Parathyroid adenoma (tissue), 2 donors: ENCODE results near the gene RABGAP1.
A peak's percentile ranks its signal among the peaks of the same experiment; 100 is the strongest.

ENCODE experiments used
- H2AFZ ChIP-seq: fragments of 300-600 bp; sonication (generic); one replicate; pipeline ENCODE4 v1.7.0; 2017; ENCODE audit warnings: antibody characterized with exemption, mild to moderate bottlenecking
- H3K27ac ChIP-seq: fragments of 300-600 bp; sonication (generic); one replicate; pipeline ENCODE4 v1.7.0; 2017
- H3K27me3 ChIP-seq: fragments of 300-600 bp; sonication (generic); one replicate; pipeline ENCODE4 v1.7.0; 2017; ENCODE audit warnings: low read length; ENCODE audit not compliant: control insufficient read depth, insufficient read depth
- H3K36me3 ChIP-seq: fragments of 300-600 bp; sonication (generic); one replicate; pipeline ENCODE4 v1.7.0; 2017; ENCODE audit warnings: low read length; ENCODE audit not compliant: control insufficient read depth, insufficient read depth
- H3K4me1 ChIP-seq: fragments of 300-600 bp; sonication (generic); one replicate; pipeline ENCODE4 v1.7.0; 2017; ENCODE audit warnings: control low read depth
- H3K4me2 ChIP-seq: fragments of 300-600 bp; sonication (generic); one replicate; pipeline ENCODE4 v1.7.0; 2017; ENCODE audit warnings: low read length
- H3K4me3 ChIP-seq: fragments of 300-600 bp; sonication (generic); one replicate; pipeline ENCODE4 v1.7.0; 2017; ENCODE audit warnings: low read depth, low read length
- H3K79me2 ChIP-seq: fragments of 300-600 bp; sonication (generic); one replicate; pipeline ENCODE4 v1.7.0; 2017; ENCODE audit warnings: control low read depth
- H3K9ac ChIP-seq: fragments of 300-600 bp; sonication (generic); one replicate; pipeline ENCODE4 v1.7.0; 2017; ENCODE audit warnings: mild to moderate bottlenecking
- H3K9me3 ChIP-seq: fragments of 300-600 bp; sonication (generic); one replicate; pipeline ENCODE4 v1.7.0; 2017; ENCODE audit warnings: low read length; ENCODE audit not compliant: control insufficient read depth
- TF ChIP-seq, protein P1 (sequence below): fragments of 300-600 bp; sonication (generic); IDR thresholded peaks from one replicate; pipeline ENCODE4 v1.7.0; 2017; ENCODE audit warnings: antibody characterized with exemption, mild to moderate bottlenecking
- donor health status: primary hyperparathyroidism.

Gene RABGAP1

DNA sequence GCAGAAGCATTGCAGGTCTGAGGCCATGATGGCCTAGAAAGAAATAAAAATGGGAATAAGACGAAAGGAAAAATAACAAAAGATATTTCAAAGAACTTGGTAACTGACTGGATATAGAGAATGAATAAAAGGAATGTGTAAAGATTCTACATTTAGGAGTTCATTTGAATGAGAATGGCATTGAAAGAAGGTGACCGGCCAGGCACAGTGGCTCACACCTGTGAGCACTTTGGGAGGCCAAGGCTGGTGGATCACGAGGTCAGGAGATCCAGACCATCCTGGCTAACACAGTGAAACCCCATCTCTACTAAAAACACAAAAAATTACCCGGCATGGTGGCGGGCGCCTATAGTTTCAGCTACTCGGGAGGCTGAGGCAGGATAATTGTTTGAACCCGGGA, 18.1 kb upstream of the RABGAP1 start:
- no peaks in the 10 kb centered on the region for H3K36me3 ChIP-seq
- H3K4me2 ChIP-seq, result no peak overlapping the region
- no peak overlapping the region for H3K27ac ChIP-seq
- H3K4me3 ChIP-seq, result no peak overlapping the region
- no peaks in the 10 kb centered on the region for H3K27me3 ChIP-seq
- peaks cover 10% of the 10 kb centered on the region for H3K79me2 ChIP-seq
- no peaks in the 10 kb centered on the region for H3K4me1 ChIP-seq
- no peak overlapping the region for H2AFZ ChIP-seq
- H3K9me3 ChIP-seq, result no peaks in the 10 kb centered on the region
- no peak overlapping the region for H3K9ac ChIP-seq
- TF ChIP-seq, protein P1, sequence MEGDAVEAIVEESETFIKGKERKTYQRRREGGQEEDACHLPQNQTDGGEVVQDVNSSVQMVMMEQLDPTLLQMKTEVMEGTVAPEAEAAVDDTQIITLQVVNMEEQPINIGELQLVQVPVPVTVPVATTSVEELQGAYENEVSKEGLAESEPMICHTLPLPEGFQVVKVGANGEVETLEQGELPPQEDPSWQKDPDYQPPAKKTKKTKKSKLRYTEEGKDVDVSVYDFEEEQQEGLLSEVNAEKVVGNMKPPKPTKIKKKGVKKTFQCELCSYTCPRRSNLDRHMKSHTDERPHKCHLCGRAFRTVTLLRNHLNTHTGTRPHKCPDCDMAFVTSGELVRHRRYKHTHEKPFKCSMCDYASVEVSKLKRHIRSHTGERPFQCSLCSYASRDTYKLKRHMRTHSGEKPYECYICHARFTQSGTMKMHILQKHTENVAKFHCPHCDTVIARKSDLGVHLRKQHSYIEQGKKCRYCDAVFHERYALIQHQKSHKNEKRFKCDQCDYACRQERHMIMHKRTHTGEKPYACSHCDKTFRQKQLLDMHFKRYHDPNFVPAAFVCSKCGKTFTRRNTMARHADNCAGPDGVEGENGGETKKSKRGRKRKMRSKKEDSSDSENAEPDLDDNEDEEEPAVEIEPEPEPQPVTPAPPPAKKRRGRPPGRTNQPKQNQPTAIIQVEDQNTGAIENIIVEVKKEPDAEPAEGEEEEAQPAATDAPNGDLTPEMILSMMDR, result no peak

DNA sequence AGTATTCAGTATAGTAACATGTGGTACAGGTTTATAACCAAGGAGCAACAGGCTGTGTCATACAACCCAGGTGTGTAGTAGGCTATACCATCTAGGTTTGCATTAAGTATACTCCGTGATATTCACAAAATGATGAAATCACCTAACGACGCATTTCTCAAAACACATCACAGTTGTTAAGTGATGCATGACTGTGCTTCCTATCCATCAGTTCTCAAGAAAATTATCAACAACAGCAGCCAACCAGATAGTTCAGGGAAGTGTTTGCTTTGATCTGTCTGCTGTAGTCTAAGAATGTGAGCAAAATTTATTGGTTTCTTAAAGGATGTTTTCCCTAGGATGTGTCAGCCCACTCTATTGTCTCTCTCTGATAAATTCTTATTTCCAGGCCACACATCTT, 16.9 kb upstream of the RABGAP1 start:
- no peak overlapping the region for H3K27ac ChIP-seq
- no peak overlapping the region for H2AFZ ChIP-seq
- H3K9me3 ChIP-seq, result no peaks in the 10 kb centered on the region
- peaks cover 10% of the 10 kb centered on the region for H3K79me2 ChIP-seq
- no peaks in the 10 kb centered on the region for H3K4me1 ChIP-seq
- H3K27me3 ChIP-seq, result no peaks in the 10 kb centered on the region
- H3K4me3 ChIP-seq, result no peak overlapping the region
- TF ChIP-seq, protein P1, result no peak
- no peaks in the 10 kb centered on the region for H3K36me3 ChIP-seq
- no peak overlapping the region for H3K4me2 ChIP-seq
- no peak overlapping the region for H3K9ac ChIP-seq

DNA sequence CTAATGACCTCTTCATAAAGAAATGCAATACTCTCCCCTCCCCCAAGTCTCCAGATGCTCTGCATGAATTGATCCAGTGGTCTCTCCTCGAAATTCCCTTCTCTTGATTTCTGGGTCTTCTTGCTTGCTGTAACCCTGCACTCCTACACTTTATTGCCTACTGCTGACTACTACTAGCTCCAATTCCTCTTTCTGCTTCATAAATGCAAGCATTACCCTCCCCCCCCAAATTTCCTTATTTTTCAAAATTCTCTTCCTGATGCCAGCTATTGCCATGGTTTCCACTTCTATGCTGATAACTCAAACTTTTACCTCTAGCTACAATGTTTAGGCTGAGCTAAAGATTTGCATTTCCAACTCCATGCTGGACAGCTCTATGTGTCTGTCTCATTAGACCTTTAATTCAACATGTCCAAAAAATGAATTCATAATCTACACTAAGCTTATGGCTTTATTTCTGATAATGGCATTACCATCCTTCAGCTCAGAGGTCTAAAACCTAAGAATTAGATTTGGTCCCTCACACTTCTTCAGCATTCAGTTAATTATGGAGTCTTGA, 10.9 kb upstream of the RABGAP1 start:
- peak overlapping the region; percentile 84 for H3K4me2 ChIP-seq
- peaks cover 7% of the 10 kb centered on the region for H3K4me1 ChIP-seq
- H3K36me3 ChIP-seq, result no peaks in the 10 kb centered on the region
- no peak overlapping the region for H3K9ac ChIP-seq
- H3K27ac ChIP-seq, result no peak overlapping the region
- no peaks in the 10 kb centered on the region for H3K27me3 ChIP-seq
- H2AFZ ChIP-seq, result no peak overlapping the region
- TF ChIP-seq, protein P1, result no peak
- H3K9me3 ChIP-seq, result no peaks in the 10 kb centered on the region
- H3K4me3 ChIP-seq, result peak overlapping the region; percentile 82
- H3K79me2 ChIP-seq, result peaks cover 8% of the 10 kb centered on the region

DNA sequence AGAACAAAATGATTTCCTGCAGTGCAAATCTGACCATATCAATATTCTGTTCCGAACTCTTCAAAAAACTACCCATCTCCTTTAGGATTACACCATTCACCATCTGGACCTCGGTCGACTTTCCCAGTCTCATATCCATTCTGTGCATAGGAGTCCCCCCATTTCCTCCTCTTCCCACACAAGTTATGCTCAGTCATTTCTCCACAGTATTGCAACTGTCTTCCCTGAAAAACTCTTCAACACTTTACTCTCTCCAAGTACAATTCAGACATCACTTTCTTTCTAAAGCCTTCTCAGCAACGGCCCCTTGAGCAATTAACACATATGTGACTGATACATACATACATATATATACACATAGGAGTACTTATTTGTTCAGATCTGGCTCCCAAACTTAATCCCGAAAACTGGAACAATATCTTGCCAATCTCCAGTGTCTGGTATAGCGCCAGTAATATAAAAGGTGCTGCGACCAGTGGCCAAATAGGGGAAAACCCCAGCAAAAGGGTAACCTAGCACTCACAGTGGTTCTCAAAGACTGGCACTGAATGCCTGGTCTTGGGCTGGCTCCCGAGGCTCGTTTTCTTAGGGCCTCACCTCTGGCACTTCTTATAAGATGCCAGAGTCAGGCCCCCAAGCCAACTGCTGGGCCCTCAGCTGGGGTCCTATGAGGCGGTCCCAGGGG, 10.1 kb upstream of the RABGAP1 start:
- H3K79me2 ChIP-seq, result peaks cover 8% of the 10 kb centered on the region
- TF ChIP-seq, protein P1, result no peak
- H3K4me2 ChIP-seq, result peak overlapping the region; percentile 84
- peak overlapping the region; percentile 81 for H3K27ac ChIP-seq
- no peaks in the 10 kb centered on the region for H3K27me3 ChIP-seq
- peak overlapping the region; percentile 82 for H3K4me3 ChIP-seq
- H3K4me1 ChIP-seq, result peaks cover 7% of the 10 kb centered on the region
- H3K9me3 ChIP-seq, result no peaks in the 10 kb centered on the region
- peak overlapping the region; percentile 50 for H3K9ac ChIP-seq
- peak overlapping the region; percentile 89 for H2AFZ ChIP-seq
- no peaks in the 10 kb centered on the region for H3K36me3 ChIP-seq
